Measurements from ENCODE around the gene CYP2B6.

DNA sequence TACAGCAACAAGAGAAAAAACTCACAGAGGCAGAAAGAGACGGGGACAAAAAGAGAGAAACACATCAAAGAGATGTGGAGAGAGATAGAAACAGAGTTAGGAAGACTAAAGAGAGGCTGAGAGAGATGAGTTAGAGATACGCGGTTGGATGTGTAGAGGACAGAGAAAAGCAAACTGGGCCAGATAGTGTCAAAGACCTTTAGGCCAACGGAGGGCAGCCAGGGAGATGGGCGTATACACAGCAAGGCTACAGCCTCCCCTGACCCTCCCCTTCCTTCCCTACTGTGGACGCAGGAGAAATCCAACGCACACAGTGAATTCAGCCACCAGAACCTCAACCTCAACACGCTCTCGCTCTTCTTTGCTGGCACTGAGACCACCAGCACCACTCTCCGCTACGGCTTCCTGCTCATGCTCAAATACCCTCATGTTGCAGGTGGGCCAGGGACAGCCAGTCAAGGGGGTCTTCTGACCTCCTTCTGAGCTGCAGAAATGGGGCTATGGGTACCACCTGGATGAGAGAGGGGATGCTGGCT, 18.7 kb downstream of the CYP2B6 start:
- TF ChIP-seq GATA2 (IDR thresholded peaks at IDR 0.05; ENCODE audit: low read depth, low read length): no peak
- TF ChIP-seq GATA3 (IDR thresholded peaks at IDR 0.05; ENCODE audit: low read depth, low read length): no peak

Measured in SH-SY5Y (cell line).